Prostate gland (tissue), 2 donors: ENCODE data around the gene TNFAIP1.

Experiments
- CTCF ChIP-seq, 4 experiments: fragments of 200-600 bp in 2 of 4; fragments of 450-650 bp in 2 of 4; sonication (generic) in 2 of 4; IDR thresholded peaks; 1 replicate in 3 of 4; 2 replicates in 1 of 4; pipeline ENCODE4 v1.5.1; 2016 to 2019; ENCODE audit warnings: antibody characterized with exemption in 4 of 4, mild to moderate bottlenecking in 2 of 4, moderate library complexity in 2 of 4
- POLR2A ChIP-seq: fragments of 450-650 bp; IDR thresholded peaks from one replicate; pipeline ENCODE4 v1.6.1; 2016; ENCODE audit warnings: antibody characterized with exemption, mild to moderate bottlenecking
- POLR2AphosphoS5 ChIP-seq: sonication (generic); formaldehyde crosslinking; IDR thresholded peaks from one replicate; pipeline ENCODE4 v1.6.1; 2017; ENCODE audit warnings: antibody characterized with exemption

- TF ChIP-seq CTCF (IDR thresholded peaks at IDR 0.05), result no peak
- TF ChIP-seq POLR2A, result no peak
- TF ChIP-seq POLR2AphosphoS5, result no peak
Observed at GRCh38 chr17:28385037-28385400, 49.5 kb downstream of the TNFAIP1 start.
